ENCODE results near the gene LCN1.

GRCh38 chr9:135499326-135500070 is 21.7 kb upstream of the LCN1 start:
- TF ChIP-seq CTCF (optimal IDR thresholded peaks at IDR 0.05 in 1 of 3, IDR thresholded peaks at IDR 0.05 in 1 of 3, conservative IDR thresholded peaks at IDR 0.05 in 1 of 3; ENCODE audit: extremely low read depth in 1 of 3, insufficient read depth in 2 of 3, low read length in 3 of 3) (no peak), EZH2 (IDR thresholded peaks at IDR 0.05; ENCODE audit: low read length) (no peak)
